ENCODE results near the gene PTK7.
A peak's percentile ranks its signal among the peaks of the same experiment; 100 is the strongest.
"Not testable (repeated sequence)": the region's sequence is repeated elsewhere in the genome, so short reads cannot be mapped to it uniquely, and the experiment has no call there.

The PTK7 gene

DNA sequence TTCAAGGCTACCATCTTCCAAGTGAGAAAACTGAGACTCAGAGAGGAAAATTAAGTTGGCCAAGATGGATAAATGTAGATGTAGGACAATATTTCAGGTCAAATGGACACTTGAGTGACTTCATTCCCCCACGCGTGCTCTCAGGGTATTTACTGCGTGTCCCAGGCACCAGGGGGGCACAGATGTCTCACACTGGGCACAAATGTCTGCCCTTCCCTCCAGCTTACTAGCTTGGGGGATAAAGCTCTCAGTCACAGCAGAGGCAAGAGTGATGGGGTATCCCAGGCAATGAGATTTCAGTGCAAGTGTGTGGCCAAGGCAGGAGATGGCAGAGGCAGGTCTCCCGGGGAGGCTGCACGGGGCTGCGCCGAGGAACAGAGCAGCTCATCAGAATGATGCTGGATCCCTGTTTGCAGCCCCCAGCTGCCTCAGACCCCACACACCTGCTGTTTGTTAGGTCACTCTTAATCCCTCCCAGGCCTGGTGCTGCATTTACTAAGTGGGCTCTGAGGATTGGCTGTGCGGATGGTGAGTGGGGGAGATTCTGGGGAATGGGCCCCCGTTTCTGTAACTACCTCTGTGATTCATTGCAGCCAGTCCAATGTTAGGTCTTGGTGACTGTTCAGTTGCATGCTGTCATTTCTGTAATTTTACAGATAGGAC is 44.1 kb downstream of the PTK7 start:
- DNase-seq: no peak

DNA sequence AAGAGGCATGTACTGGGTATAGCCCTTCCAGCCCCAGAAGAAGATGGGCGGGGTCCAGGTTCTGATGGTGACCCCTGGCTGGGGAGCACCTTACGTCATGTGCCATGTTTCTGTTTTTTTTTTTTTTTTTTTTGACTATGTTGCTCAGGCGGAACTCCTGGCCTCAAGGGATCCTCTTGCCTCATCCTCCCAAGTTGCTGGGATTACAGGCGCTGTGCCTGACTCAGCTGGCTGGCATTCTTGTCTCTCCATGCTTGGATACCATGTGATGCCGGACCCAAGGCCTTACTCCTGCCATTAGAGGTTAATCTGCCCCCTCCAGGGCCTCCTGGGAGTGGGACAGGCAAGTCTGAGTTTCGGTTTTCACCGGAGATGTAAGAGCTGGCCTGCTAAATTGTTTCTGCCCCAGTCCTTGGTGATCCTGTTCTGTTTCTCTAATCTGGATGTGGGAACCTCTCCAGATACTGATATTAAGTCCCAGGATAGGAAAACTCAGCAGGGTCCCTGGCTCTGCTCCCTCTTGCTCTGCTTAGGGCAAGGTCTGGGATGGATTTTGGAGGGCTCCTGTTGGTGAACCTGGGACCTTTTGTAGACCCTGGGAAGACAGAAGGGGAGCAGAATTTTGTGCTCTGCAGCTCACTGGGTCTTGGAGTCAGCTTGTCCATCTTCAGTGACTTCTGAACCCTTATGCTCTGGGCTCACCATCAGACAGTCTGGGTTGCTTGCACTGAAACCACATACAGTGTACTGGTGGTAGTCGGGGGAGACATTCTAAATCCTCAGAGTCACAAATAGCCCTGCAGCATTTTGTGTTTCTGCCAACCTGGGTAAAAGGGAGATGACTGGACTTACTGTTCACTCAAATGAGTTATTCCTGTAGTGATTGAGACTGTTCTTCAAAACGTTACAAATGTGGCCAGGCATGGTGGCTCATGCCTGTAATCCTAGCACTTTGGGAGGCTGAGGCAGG is 45.1 kb downstream of the PTK7 start:
- no peak for DNase-seq

DNA sequence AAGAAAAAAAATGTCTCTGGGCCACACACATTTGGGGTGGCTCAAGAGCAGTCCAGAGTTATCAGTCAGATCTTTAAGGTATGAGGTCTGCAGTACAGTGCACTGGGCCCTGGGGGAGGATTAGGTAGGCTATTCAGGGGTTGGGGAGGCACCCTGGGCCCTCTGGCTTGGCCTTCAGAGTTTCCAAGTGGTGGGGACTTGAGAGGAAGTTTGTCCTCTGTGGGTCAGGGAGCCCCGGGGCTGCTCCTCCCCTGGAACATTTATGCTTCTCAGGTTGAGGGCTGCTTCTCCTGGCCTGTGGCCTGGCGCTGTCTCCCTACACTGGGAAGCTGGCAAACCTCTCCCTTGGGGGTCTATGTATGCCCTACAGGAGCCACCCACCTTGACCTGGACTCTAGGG is 46.0 kb downstream of the PTK7 start:
- no peak for DNase-seq

- no peak for DNase-seq
Measured at GRCh38 chr6:43123461-43124314, 47.6 kb downstream of the PTK7 start.

DNA sequence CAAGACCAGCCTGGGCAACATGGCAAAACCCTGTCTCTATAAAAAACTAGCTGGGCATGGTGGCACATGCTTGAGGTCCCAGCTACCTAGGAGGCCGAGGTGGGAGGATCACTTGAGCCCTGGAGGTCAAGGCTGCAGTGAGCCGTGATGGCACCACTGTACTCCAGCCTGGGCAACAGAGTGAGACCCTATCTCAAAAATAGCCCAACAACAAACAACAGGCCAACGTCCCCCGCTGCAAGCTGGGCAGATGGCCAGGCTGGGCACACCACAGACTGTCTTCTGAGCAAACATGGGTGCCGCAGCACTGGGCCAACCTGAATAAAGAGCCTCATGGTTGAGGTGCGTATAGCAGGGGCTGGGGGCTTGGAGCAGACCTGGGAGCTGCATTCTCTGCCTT is 48.4 kb downstream of the PTK7 start:
- DNase-seq: no peak

DNA sequence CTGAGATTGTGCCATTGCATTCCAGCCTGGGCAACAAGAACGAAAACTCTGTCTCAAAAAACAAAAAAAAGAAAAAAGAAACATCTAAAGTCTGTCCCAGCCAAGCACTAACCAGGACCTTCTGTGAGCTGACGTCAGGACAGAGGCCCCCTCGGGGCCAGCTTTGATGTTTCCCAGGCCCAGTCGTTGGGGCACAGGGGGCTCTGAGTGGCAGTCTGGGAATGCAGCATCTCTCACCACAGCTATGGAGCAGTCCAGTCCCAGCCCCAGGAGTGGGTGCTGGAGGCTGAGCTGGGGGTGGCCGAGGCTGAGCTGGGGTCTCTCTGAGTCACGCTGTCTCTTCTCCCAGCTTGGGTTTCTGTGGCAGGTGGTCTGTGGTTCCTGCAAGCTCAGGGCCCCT is 49.0 kb downstream of the PTK7 start:
- no peak for DNase-seq

GRCh38 chr6:43125555-43125954 is 49.4 kb downstream of the PTK7 start:
- no peak for DNase-seq

DNA sequence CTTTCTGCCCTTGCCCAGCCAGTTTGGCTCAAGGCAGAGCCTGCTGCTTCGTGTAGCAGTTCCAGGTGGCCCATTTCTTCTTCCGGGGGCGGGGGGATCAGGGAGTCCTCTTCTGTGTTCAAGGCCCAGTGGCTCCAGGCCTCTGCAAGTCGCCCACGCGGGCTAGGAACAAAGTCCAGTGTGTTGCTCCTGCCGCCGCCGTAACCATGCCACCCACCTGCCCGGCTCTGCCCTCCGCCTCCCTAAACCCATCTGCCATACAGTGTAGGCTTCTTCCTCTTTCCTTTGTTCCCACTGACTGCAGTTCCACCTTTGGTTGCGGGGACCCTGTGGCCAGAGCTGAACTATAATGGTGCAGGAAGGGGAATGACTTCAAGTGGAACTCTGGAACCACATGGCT is 51.1 kb downstream of the PTK7 start:
- no peak for DNase-seq

GRCh38 chr6:43127877-43128276 is 51.8 kb downstream of the PTK7 start:
- no peak for DNase-seq

GRCh38 chr6:43128926-43129325 is 52.8 kb downstream of the PTK7 start:
- DNase-seq: no peak

DNA sequence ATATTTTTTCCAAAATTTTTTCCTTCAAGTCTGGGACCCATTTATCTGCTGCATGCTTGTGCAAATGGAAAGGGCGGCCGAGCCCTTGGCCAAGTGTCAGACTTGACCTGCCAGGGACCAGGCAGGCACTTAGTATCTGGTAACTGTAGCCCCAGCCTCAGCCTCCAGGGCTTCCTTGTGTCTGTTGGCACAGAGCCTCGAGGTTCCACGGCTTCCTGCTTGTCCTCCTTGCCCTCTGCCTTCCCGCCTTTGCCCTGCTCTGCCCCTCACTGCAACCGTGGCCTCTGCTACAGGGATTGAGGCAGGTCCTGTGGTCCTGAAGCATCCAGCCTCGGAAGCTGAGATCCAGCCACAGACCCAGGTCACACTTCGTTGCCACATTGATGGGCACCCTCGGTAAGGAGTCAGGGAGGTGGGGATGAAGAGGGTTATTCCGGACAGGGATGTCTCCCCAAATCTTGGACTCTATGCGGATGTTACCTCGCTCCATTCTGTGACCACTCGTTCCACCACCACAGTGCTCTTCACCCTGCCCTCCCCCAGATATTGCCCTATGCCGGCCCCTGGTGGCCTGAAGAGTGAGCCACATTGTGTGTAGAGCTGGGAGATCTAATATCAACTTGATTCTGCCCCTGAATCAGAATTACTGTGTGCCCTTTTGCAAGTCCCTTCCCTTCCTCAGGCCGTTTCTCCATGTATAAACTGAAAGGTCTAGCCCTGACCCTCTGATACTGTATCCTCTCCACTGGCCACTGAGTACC is 53.5 kb downstream of the PTK7 start:
- no peak for DNase-seq

- DNase-seq: no peak
Measured at GRCh38 chr6:43130429-43130828, 54.3 kb downstream of the PTK7 start.

- not testable (repeated sequence) for DNase-seq
Measured at GRCh38 chr6:43131379-43131778, 55.3 kb downstream of the PTK7 start.

- no peak for DNase-seq
Measured at GRCh38 chr6:43138267-43138666, 62.2 kb downstream of the PTK7 start.

- not testable (repeated sequence) for DNase-seq
Measured at GRCh38 chr6:43139973-43140372, 63.9 kb downstream of the PTK7 start.

DNA sequence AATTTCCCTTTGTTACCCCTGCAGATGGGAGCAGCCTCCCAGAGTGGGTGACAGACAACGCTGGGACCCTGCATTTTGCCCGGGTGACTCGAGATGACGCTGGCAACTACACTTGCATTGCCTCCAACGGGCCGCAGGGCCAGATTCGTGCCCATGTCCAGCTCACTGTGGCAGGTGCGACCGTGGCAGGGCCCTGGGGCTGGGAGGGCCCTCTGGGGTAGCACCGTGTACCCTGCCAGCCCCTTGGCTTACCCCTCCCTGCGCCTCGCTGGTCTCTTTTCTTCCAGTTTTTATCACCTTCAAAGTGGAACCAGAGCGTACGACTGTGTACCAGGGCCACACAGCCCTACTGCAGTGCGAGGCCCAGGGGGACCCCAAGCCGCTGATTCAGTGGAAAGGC is 65.5 kb downstream of the PTK7 start:
- DNase-seq: no peak

GRCh38 chr6:43142101-43142500 is 66.0 kb downstream of the PTK7 start:
- no peak for DNase-seq

GRCh38 chr6:43143235-43144128 is 67.4 kb downstream of the PTK7 start:
- peak; percentile 77 to 81 for DNase-seq

DNA sequence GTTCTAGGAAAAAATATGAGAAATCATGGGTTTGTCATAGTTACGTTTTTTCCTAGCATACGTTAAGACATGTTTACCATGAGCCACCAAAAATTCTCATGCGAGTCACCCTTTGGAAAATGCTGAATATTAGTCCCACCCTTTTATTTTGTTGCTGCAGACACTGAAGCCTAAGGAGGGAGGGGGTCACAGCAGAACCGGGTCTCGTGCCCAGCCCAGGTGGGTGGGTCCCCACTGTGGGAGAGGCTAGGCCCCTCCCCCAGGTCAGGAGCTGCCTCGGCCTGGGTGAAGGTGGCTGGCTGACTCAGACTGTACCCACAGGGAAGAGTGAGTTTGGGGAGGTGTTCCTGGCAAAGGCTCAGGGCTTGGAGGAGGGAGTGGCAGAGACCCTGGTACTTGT is 68.8 kb downstream of the PTK7 start:
- no peak for DNase-seq

GRCh38 chr6:43146261-43146660 is 70.1 kb downstream of the PTK7 start:
- no peak for DNase-seq
